Measurements from ENCODE around the gene TNS4.

DNA sequence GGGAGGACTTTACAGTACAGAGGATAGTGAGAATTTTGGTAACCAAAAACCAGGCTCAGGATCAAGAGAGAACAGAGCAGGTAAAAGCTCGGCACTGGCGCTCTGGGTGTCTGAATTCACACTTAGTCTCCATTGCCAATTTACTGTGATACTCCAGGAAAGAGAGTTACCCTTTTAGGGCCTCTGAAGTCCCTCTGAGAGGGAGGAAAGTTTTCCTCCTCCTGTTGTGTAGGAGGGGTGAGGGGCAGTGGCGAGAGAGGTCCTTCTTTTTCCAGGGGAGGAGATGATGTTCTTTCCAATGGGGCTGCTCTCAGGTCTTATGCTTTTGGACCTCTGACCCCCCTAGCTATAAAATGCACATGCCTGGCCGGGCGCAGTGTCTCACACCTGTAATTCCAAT is 5.4 kb upstream of the TNS4 start:
- TF ChIP-seq, protein P1, sequence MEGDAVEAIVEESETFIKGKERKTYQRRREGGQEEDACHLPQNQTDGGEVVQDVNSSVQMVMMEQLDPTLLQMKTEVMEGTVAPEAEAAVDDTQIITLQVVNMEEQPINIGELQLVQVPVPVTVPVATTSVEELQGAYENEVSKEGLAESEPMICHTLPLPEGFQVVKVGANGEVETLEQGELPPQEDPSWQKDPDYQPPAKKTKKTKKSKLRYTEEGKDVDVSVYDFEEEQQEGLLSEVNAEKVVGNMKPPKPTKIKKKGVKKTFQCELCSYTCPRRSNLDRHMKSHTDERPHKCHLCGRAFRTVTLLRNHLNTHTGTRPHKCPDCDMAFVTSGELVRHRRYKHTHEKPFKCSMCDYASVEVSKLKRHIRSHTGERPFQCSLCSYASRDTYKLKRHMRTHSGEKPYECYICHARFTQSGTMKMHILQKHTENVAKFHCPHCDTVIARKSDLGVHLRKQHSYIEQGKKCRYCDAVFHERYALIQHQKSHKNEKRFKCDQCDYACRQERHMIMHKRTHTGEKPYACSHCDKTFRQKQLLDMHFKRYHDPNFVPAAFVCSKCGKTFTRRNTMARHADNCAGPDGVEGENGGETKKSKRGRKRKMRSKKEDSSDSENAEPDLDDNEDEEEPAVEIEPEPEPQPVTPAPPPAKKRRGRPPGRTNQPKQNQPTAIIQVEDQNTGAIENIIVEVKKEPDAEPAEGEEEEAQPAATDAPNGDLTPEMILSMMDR (conservative IDR thresholded peaks at IDR 0.05 in 1 of 2, IDR thresholded peaks at IDR 0.05 in 1 of 2; ENCODE audit: low read depth in 1 of 2, low read length in 2 of 2) = no peak
- no peak for TF ChIP-seq EZH2 (IDR thresholded peaks at IDR 0.05; ENCODE audit: low read length, missing control alignments)

All from fibroblast of lung (primary cell).